Measurements from ENCODE around the gene SMYD3. TPM values are rescaled to one million over a fixed set of nuclear protein-coding genes. Genes with fewer than 3 reads are reported as not detected.
"Not testable (repeated sequence)": the region's sequence is repeated elsewhere in the genome, so short reads cannot be mapped to it uniquely, and the experiment has no call there.

The SMYD3 gene
- polyA plus RNA-seq, 3 donors = 4.8 to 12.4 (median 7.1) TPM

DNA sequence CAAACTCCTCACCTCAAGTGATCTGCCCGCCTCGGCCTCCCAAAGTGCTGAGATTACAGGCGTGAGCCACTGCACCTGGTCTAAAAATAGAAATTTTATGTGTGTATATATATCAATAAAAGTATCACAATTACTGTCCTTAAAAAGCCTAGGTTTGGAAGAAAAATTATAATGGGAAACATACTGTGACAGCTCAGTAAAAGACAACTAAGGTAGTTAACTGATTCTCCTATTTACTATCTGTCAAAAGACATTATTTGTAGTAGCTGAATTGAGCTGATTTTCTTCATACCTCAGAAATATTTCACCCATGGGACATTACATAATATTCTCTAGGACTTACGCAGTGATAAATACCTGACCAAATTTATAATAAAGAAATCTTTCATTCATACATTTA lies 122.5 kb downstream of the SMYD3 start:
- WGBS, 3 donors = 83 to 93% (median 89%) methylated on average over 4 of the region's 4 CpGs

GRCh38 chr1:246383791-246384190 lies 123.3 kb downstream of the SMYD3 start:
- H3K27ac ChIP-seq (ENCODE audit: low read depth, low read length) = no peak overlapping the region

More for the DNA sequence above, 122.5 kb downstream of the SMYD3 start:
- H3K27ac ChIP-seq (ENCODE audit: low read depth, low read length) = no peak overlapping the region

GRCh38 chr1:246383239-246383589 lies 123.9 kb downstream of the SMYD3 start:
- 68 to 88% (median 72%) methylated on average over 1 of the region's 1 CpG for WGBS, 3 donors
- no peak overlapping the region for H3K27ac ChIP-seq (ENCODE audit: low read depth, low read length)

DNA sequence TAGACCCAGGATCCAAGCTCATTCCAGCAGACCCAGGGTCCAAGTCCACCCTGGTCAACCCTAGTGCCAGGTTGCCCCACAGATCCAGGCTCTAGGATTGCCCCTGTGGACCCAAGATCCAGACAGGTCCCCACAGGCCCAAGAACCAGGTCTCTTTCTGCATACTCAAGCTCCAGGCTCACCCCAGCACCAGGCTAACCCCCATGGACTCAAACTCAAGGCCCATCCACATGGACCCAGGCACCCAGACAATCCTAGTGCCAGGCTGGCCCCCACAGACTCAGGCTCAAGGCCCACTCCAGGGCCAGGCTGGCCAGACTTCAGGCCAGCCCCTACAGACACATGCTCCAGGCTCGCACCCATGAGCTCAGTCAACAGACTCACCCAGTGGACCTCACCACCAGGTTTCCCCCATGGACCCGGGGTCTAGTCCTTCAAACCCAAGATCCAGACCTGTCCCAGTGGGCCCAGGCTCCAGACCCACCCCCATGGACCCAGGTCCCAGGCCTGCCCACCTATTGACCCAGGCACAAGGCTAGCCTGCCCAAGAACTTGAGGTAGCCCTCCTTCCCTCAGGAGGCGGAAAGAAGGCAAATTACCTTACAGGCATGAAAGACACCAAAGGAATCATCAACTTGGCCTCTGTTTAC lies 124.4 kb downstream of the SMYD3 start:
- 99 to 100% (median 100%) methylated on average over 3 of the region's 3 CpGs for WGBS, 3 donors

GRCh38 chr1:246381452-246381851 lies 125.6 kb downstream of the SMYD3 start:
- H3K27ac ChIP-seq (ENCODE audit: low read depth, low read length) = no peak overlapping the region
- 97 to 100% (median 99%) methylated on average over 5 of the region's 5 CpGs for WGBS, 3 donors

More for the DNA sequence above, 124.4 kb downstream of the SMYD3 start:
- H3K27ac ChIP-seq (ENCODE audit: low read depth, low read length) = no peak overlapping the region

DNA sequence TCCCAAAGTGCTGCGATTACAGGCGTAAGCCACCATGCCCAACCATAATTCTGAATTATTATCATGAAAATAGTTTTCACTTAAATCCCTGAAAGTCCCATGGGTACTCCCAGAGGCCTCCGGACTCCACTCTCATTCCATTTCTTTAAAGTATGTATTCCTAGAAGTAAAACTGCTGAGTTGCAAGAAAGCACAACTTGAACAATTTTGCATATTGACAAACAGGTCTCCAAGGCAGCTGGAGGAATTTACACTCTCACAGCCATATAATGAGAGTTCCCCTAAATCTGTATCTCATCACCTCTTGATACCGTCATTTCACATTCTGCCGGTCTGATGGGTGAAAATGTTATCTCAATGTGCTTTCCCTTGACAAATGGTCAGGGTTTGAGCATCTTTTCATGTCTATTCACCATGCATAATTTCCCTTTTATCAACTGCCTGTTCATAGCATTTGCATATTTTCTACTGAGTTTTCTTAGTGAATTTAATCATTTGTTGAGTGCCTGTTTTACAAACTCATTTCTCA lies 129.4 kb downstream of the SMYD3 start:
- H3K27ac ChIP-seq (ENCODE audit: low read depth, low read length) = no peak overlapping the region
- WGBS, 3 donors = 93 to 97% (median 95%) methylated on average over 5 of the region's 5 CpGs

- WGBS, 3 donors = 89 to 91% (median 90%) methylated on average over 6 of the region's 6 CpGs
- no peak overlapping the region for H3K27ac ChIP-seq (ENCODE audit: low read depth, low read length)
These were observed 133.1 kb downstream of the SMYD3 start for GRCh38 chr1:246373828-246374569.

GRCh38 chr1:246372559-246372958 lies 134.5 kb downstream of the SMYD3 start:
- H3K27ac ChIP-seq (ENCODE audit: low read depth, low read length) = no peak overlapping the region
- WGBS, 3 donors = 66 to 76% (median 69%) methylated on average over 6 of the region's 6 CpGs

GRCh38 chr1:246367041-246367440 lies 140.0 kb downstream of the SMYD3 start:
- H3K27ac ChIP-seq (ENCODE audit: low read depth, low read length) = no peak overlapping the region
- 83 to 92% (median 86%) methylated on average over 2 of the region's 2 CpGs for WGBS, 3 donors

DNA sequence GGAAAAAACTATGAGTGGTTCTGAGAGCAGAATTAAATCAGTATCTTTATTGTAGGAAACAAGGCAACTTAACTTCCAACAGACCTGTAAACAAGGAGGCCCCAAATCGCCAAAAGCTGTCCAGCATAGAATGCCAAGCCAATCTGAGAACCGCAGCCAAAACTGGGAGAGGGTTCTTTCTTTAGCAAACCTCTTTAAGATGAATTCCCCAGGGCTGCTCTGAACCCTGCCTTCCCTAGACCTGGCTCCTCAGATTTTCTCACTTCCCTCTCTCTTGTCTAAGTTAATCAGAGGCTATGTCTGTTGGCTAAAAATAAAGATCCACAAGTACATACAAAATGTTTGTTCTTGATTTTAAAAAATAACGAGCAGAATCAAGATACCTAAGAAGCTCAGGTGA lies 141.4 kb downstream of the SMYD3 start:
- no peak overlapping the region for H3K27ac ChIP-seq (ENCODE audit: low read depth, low read length)
- WGBS, 3 donors = 60 to 73% (median 72%) methylated on average over 3 of the region's 3 CpGs

GRCh38 chr1:246364415-246364941 lies 142.6 kb downstream of the SMYD3 start:
- H3K27ac ChIP-seq (ENCODE audit: low read depth, low read length) = no peak overlapping the region
- 88 to 92% (median 90%) methylated on average over 6 of the region's 6 CpGs for WGBS, 3 donors

GRCh38 chr1:246357014-246357598 lies 150.0 kb downstream of the SMYD3 start:
- not testable (repeated sequence) for H3K27ac ChIP-seq (ENCODE audit: low read depth, low read length)

GRCh38 chr1:246355411-246356230 lies 151.5 kb downstream of the SMYD3 start:
- 90 to 95% (median 94%) methylated on average over 8 of the region's 8 CpGs for WGBS, 3 donors
- H3K27ac ChIP-seq (ENCODE audit: low read depth, low read length) = no peak overlapping the region

More at GRCh38 chr1:246357014-246357598, 150.0 kb downstream of the SMYD3 start:
- 72 to 89% (median 87%) methylated on average over 3 of the region's 3 CpGs for WGBS, 3 donors

DNA sequence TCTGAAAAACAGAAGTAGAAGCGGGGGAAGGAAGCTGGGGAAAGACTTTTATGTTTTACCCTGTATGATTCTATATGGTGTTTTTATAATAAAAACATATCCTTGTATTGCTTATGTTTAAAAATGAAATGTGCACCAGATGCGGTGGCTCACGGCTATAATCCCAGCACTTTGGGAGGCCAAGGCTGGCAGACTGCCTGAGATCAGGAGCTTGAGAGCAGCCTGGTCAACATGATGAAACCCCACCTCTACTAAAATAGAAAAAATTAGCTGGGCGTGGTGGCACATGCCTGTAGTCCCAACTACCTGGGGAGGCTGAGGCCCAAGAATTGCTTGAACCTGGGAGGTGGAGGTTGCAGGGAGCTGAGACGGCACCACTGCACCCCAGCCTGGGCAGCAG lies 155.4 kb downstream of the SMYD3 start:
- no peak overlapping the region for H3K27ac ChIP-seq (ENCODE audit: low read depth, low read length)
- 95 to 96% (median 95%) methylated on average over 5 of the region's 5 CpGs for WGBS, 3 donors

DNA sequence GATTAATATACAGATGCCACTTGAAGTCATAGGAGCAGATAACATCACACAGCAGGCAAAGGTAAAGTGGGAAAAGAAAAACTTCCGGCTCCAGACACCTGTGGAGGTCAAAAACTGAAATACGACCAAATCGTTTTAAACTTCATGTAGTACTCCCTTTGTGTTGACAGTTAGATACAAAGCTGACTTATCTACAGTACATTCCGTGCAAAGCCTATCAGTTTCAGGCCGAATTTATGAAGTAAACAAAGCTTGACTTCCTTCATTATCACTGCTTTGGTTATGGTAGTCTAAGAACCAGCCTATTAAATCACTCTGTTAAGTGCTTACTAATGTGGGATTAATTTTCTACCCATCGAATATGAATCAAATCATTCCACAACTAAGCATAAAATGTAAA lies 156.3 kb downstream of the SMYD3 start:
- 57 to 81% (median 73%) methylated on average over 6 of the region's 6 CpGs for WGBS, 3 donors
- H3K27ac ChIP-seq (ENCODE audit: low read depth, low read length) = no peak overlapping the region

DNA sequence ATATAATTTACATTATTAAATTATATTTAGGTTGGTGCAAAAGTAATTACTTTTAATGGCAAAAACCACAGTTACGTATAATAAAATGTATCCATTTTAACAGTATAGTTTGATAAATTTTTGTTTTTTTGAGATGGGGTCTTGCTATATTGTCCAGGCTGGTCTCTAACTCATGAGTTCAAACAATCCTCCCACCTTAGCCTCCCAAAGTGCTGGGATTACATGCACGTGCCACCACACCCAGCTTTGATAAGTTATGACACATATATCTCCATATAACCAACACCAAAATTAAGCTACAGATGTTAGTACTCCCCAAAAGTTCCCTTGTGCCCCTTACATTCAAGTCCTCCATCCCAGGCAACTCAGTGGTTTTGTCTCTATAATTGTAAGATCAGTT lies 163.1 kb downstream of the SMYD3 start:
- WGBS, 3 donors = 94 to 99% (median 95%) methylated on average over 2 of the region's 2 CpGs
- no peak overlapping the region for H3K27ac ChIP-seq (ENCODE audit: low read depth, low read length)

DNA sequence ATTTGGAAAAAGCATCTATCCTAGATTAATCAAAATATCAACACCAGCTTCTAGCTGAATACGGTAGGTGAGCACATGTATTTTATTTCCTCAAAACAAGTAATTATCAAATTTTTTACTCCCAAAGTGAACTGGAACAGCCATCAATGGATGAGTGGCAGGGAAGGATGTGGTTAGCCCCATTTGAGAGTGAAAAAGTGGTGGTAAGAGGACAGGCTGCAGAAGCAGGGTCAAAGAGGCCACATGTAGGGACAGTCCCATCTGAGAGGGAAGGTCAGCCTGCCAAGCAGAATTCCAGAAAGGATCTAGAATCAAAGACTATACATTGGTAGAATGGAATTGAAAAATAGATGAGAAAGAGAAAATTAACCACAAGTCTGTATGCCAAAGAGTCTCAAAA lies 163.8 kb downstream of the SMYD3 start:
- 83 to 94% (median 87%) methylated on average over 1 of the region's 1 CpG for WGBS, 3 donors
- no peak overlapping the region for H3K27ac ChIP-seq (ENCODE audit: low read depth, low read length)

DNA sequence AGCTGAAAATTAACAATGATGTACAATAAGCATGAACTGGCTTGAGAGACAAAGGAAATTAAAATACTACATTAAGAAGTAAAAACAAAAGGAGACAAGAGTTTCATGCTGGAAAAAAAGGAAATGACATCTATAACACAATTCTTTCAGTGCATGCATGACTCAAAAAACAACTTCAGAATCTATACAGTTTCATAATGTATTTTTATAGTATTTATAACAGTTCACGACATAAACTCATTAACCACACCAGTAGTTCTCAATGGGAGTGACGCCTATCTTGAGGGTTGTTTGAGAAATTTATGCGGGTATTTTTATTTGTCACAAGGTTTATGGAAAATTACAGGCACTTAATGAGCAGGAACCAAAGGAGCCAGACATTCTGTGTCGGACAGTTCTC lies 168.5 kb downstream of the SMYD3 start:
- WGBS, 3 donors = 92 to 97% (median 96%) methylated on average over 4 of the region's 4 CpGs
- no peak overlapping the region for H3K27ac ChIP-seq (ENCODE audit: low read depth, low read length)

Data from adipose tissue (tissue), 3 donors.